K562 (cell line): Measurements from ENCODE around the gene HCAR2. TPM values are rescaled to one million over a fixed set of nuclear protein-coding genes. Genes with fewer than 3 reads are reported as not detected.
A peak's percentile ranks its signal among the peaks of the same experiment; 100 is the strongest.
"Not testable (repeated sequence)": the region's sequence is repeated elsewhere in the genome, so short reads cannot be mapped to it uniquely, and the experiment has no call there.

Source experiments
- ATAC-seq: fragments of 200-7000 bp; cut with Tn5 transposase; 3 replicates; pipeline ENCODE4 v1.9.1; 2020; ENCODE audit warnings: moderate library complexity
- BruUV-seq: library from RNA; stranded (reverse); fragments of 400-500 nt; replicated peaks from 2 replicates; lab custom pipeline; 2021; lab: Mats Ljungman, UMichigan
- CTCF ChIA-PET: fragments of 300-600 bp; formaldehyde crosslinking; extraction: SDS; loops from one replicate; lab custom pipeline; 2021; ENCODE audit warnings: low intra/inter-chr PET ratio; lab: Yijun Ruan, JAX
- POLR2A ChIA-PET: fragments of 300-600, 350-650 bp; sonication (Branson Sonifier 250); formaldehyde crosslinking; extraction: SDS; loops from one replicate; lab custom pipeline; 2021; ENCODE audit warnings: antibody characterized with exemption, inconsistent platforms; lab: Yijun Ruan, JAX
- DNase-seq, 4 experiments: peaks; one replicate each; pipeline versions ENCODE4 v3.0.0 to v3.0.0-alpha.2; 2011 to 2018; ENCODE audit warnings: low spot score in 3 of 4, mixed read lengths in 3 of 4; ENCODE audit errors: extremely low read depth in 1 of 4
- FAIRE-seq: peaks from 2 replicates; lab custom pipeline; 2011; peaks lifted over from hg19 to GRCh38; lab: Jason Lieb, UNC
- H2AFZ ChIP-seq: 2 replicates; pipeline ENCODE4 v1.6.0; 2011; ENCODE audit warnings: low read depth, low read length, control low read depth, inconsistent platforms
- H3K27ac ChIP-seq: fragments of 200-600 bp; 3 replicates; pipeline ENCODE4 v1.8.0; 2011; ENCODE audit warnings: low read depth, mild to moderate bottlenecking, control low read depth, inconsistent platforms, low read length, moderate library complexity, mixed read lengths; ENCODE audit errors: extremely low read depth
- H3K27me3 ChIP-seq, 2 experiments: fragments of 300-600 bp in 1 of 2; 2 replicates in 1 of 2; 3 replicates in 1 of 2; pipeline versions ENCODE4 v1.6.0 to v1.8.0; 2011; ENCODE audit warnings: inconsistent platforms in 2 of 2, low read length in 2 of 2, mild to moderate bottlenecking in 1 of 2, mixed read lengths in 1 of 2, moderate library complexity in 1 of 2; ENCODE audit not compliant: control insufficient read depth in 2 of 2, insufficient read depth in 2 of 2
- H3K36me3 ChIP-seq: fragments of 300-600 bp; 3 replicates; pipeline ENCODE4 v1.8.0; 2011; ENCODE audit warnings: mild to moderate bottlenecking, low read length, inconsistent platforms; ENCODE audit not compliant: control insufficient read depth, insufficient read depth
- H3K4me1 ChIP-seq, 2 experiments: fragments of 200-600 bp in 1 of 2; replicated peaks in 1 of 2; 2 replicates in 1 of 2; 3 replicates in 1 of 2; pipeline versions ENCODE4 v1.5.1 to v1.8.0; 2011; ENCODE audit warnings: inconsistent platforms in 2 of 2, low read length in 2 of 2, mild to moderate bottlenecking in 1 of 2, mixed read lengths in 1 of 2, moderate library complexity in 1 of 2; ENCODE audit not compliant: control insufficient read depth in 2 of 2, insufficient read depth in 2 of 2
- H3K4me2 ChIP-seq: 2 replicates; pipeline ENCODE4 v1.6.1; 2011; ENCODE audit warnings: low read length, control low read depth, inconsistent platforms, mixed read lengths; ENCODE audit not compliant: insufficient read depth
- H3K4me3 ChIP-seq: fragments of 200-600 bp; sonication (generic), shearing (Covaris generic); 2 replicates; pipeline ENCODE4 v1.5.1; 2016; ENCODE audit warnings: control low read depth, inconsistent platforms
- H3K79me2 ChIP-seq: fragments of 200-600 bp; 3 replicates; pipeline ENCODE4 v1.8.0; 2011; ENCODE audit warnings: low read length, inconsistent platforms; ENCODE audit not compliant: control insufficient read depth, insufficient read depth
- H3K9ac ChIP-seq, 2 experiments: 2 replicates each; pipeline versions ENCODE4 v1.6.0 to v1.6.1; 2011; ENCODE audit warnings: low read depth in 2 of 2, low read length in 2 of 2, control low read depth in 1 of 2, inconsistent platforms in 1 of 2, mild to moderate bottlenecking in 1 of 2, mixed read lengths in 1 of 2; ENCODE audit not compliant: insufficient read depth in 1 of 2
- H3K9me1 ChIP-seq: one replicate; pipeline ENCODE4 v1.6.0; 2011; ENCODE audit warnings: inconsistent platforms, mild to moderate bottlenecking, low read length, moderate library complexity; ENCODE audit not compliant: control insufficient read depth, insufficient read depth
- H3K9me3 ChIP-seq: replicated peaks from 2 replicates; pipeline ENCODE4 v1.5.1; 2011; ENCODE audit warnings: low read depth, low read length, inconsistent platforms; ENCODE audit not compliant: control insufficient read depth, insufficient read depth
- H4K20me1 ChIP-seq: replicated peaks from 2 replicates; pipeline ENCODE4 v1.6.1; 2011; ENCODE audit warnings: low read length, inconsistent platforms, mixed read lengths; ENCODE audit not compliant: control insufficient read depth, insufficient read depth
- FOXJ3 ChIP-seq: sonication (generic); formaldehyde crosslinking; IDR thresholded peaks from 2 replicates; pipeline ENCODE4 v1.4.0; 2020; ENCODE audit warnings: mild to moderate bottlenecking, missing genetic modification reagents
- KLF10 ChIP-seq: fragments of 250-450 bp; sonication (Bioruptor Pico); IDR thresholded peaks from 2 replicates; pipeline ENCODE4 v1.6.1; 2021; ENCODE audit warnings: matching md5 sums
- PRPF4 ChIP-seq: fragments of 200-400 bp; formaldehyde crosslinking; IDR thresholded peaks from one replicate; pipeline ENCODE4 v1.6.1; 2017; ENCODE audit warnings: low read length, low read depth, mild to moderate bottlenecking; ENCODE audit not compliant: insufficient read depth, poor library complexity, severe bottlenecking
- SMAD3 ChIP-seq: fragments of 450-650 bp; formaldehyde crosslinking; conservative IDR thresholded peaks from 2 replicates; pipeline ENCODE4 v1.4.0; 2020; ENCODE audit warnings: mild to moderate bottlenecking
- SP2 ChIP-seq: IDR thresholded peaks from 2 replicates; pipeline ENCODE4 v1.6.1; 2011; ENCODE audit warnings: mild to moderate bottlenecking, low read depth, low read length, moderate library complexity; ENCODE audit not compliant: poor library complexity, severe bottlenecking; ENCODE audit errors: extremely low read depth
- ZNF121 ChIP-seq: sonication (generic); formaldehyde crosslinking; conservative IDR thresholded peaks from 2 replicates; pipeline ENCODE4 v1.8.0; 2022; ENCODE audit warnings: missing genetic modification reagents
- WGBS: fragments of 100-300 bp; shearing (Covaris generic); methylation state at CpG from one replicate; pipeline ENCODE4 v1.1.6; 2016; ENCODE audit warnings: low coverage, mixed read lengths; ENCODE audit not compliant: insufficient coverage; ENCODE audit errors: missing lambda C conversion rate; 5-methylcytosine and 5-hydroxymethylcytosine counted together
- in situ Hi-C: fragments of 300-500 bp; cut with MboI; formaldehyde crosslinking; loops from 4 replicates; pipeline ENCODE4 v1.15.0; 2018; ENCODE audit warnings: inconsistent platforms, mixed read lengths
- intact Hi-C: fragments of 100-400 bp; cut with micrococcal nuclease; formaldehyde crosslinking; loops from 2 replicates; pipeline ENCODE4 v1.14.2; 2022
- polyA plus RNA-seq, 8 experiments: library from polyadenylated mRNA; depleted of rRNA in 4 of 8; stranded (reverse) in 5 of 8; unstranded in 3 of 8; fragments of >200 nt; fragmentation: Nextera tagmentation in 2 of 8; fragmentation: Illumina TruSeq in 1 of 8; extraction: Ambion mirVana in 2 of 8; extraction: Trizol in 1 of 8; gene quantifications; 2 replicates each; pipeline versions ENCODE4 v1.2.1 to v1.2.3, GENCODE V29; 2011 to 2014; ENCODE audit warnings: inconsistent platforms in 1 of 8, missing spikeins in 1 of 8
- total RNA-seq, 7 experiments: library from RNA; depleted of rRNA in 6 of 7; stranded (reverse); fragments of >200 nt in 6 of 7; fragmentation: Illumina TruSeq in 2 of 7; extraction: Trizol in 2 of 7; gene quantifications; 2 replicates each; pipeline versions ENCODE4 v1.2.1 to v1.2.3, GENCODE V29; 2011 to 2021; ENCODE audit warnings: low replicate concordance in 1 of 7

The HCAR2 gene
- total and polyA plus RNA-seq, 9 of the 15 experiments (the other 6 are each of a cell fraction or from before 2014, with no cell fraction given): not detected

GRCh38 chr12:122681814-122682213, 21.3 kb downstream of the HCAR2 start:
- BruUV-seq: no TSS peak
- DNase-seq: no peak
- Histone ChIP-seq H2AFZ (no peak overlapping the region), H3K9me1 (no peaks in the 10 kb centered on the region), H3K4me3 (no peak overlapping the region), H3K9ac (0 out of 4 replicates have a peak overlapping the region, but pooled peaks of 1 of the 2 experiments have one; percentile 43), H3K4me2 (no peak overlapping the region), H3K36me3 (no peaks in the 10 kb centered on the region), H4K20me1 (no peaks in the 10 kb centered on the region), H3K27me3 (peaks cover 8 to 14% of the 10 kb centered on the region in 2 experiments; a peak in 4 of 5 replicates), H3K4me1 (peaks cover 0 to 4% of the 10 kb centered on the region in 2 experiments; a peak in 2 of 5 replicates), H3K9me3 (no peaks in the 10 kb centered on the region), H3K27ac (no peak overlapping the region), H3K79me2 (no peaks in the 10 kb centered on the region)
- peak; percentile 47 for ATAC-seq
- ChIA-PET CTCF (no interaction called here), POLR2A (no interaction called here)
- in situ Hi-C loops (no loop called here), intact Hi-C loops (no loop called here)
- no peak for TF ChIP-seq SP2
- no peak for TF ChIP-seq SMAD3 (CRISPR knock-in tag)
- no peak for TF ChIP-seq KLF10
- TF ChIP-seq PRPF4: no peak
- TF ChIP-seq FOXJ3 (CRISPR knock-in tag): no peak
- no peak for FAIRE-seq
- WGBS: 16% methylated on average over 4 of the region's 4 CpGs

GRCh38 chr12:122680989-122681388, 22.2 kb downstream of the HCAR2 start:
- 0 out of 2 replicates have a peak, but pooled peaks have one; percentile 28 for TF ChIP-seq ZNF121
- TF ChIP-seq, all 486 proteins: peak for 1; not testable (repeated sequence) for 485
- H3K36me3 ChIP-seq, H3K4me2 ChIP-seq, H3K9me3 ChIP-seq, H4K20me1 ChIP-seq, H3K9ac ChIP-seq, BruUV-seq, FAIRE-seq, H3K4me1 ChIP-seq, in situ Hi-C loops, H3K4me3 ChIP-seq, H3K27ac ChIP-seq, intact Hi-C loops, ATAC-seq, H3K79me2 ChIP-seq, H2AFZ ChIP-seq, CTCF ChIA-PET, DNase-seq, H3K9me1 ChIP-seq: not testable (repeated sequence)
- H3K27me3 ChIP-seq: peaks cover 6 to 13% of the 10 kb centered on the region in 2 experiments; a peak in 4 of 5 replicates
- WGBS: 25% methylated on average over 6 of the region's 6 CpGs
- POLR2A ChIA-PET: interaction anchor here (0.8 kb wide), 1 partner anchor 11 kb away, joined by 3 read pairs; no protein-coding TSS in a partner anchor
